Caco-2 (cell line): Measurements from ENCODE around the gene SHE. TPM values are rescaled to one million over a fixed set of nuclear protein-coding genes. Genes with fewer than 3 reads are reported as not detected.

Experiments used
- BruUV-seq: library from RNA; stranded (reverse); fragments of 400-500 nt; replicated peaks from 2 replicates; lab custom pipeline; 2021; lab: Mats Ljungman, UMichigan
- CTCF ChIA-PET: fragments of 300-600 bp; sonication (Branson Sonifier 250); formaldehyde crosslinking; loops from one replicate; lab custom pipeline; 2022; ENCODE audit warnings: antibody characterized with exemption; lab: Charles Lee
- POLR2A ChIA-PET: fragments of 300-600 bp; sonication (Branson Sonifier 250); formaldehyde crosslinking; loops from one replicate; lab custom pipeline; 2022; ENCODE audit warnings: antibody characterized with exemption; lab: Charles Lee
- DNase-seq, 2 experiments: peaks; one replicate each; pipeline versions ENCODE4 v3.0.0 to v3.0.0-alpha.2; 2020 to 2022
- H3K27me3 ChIP-seq: replicated peaks from 2 replicates; pipeline ENCODE4 v1.6.0; 2011; ENCODE audit warnings: low read length; ENCODE audit not compliant: control insufficient read depth, insufficient read depth
- H3K36me3 ChIP-seq: 2 replicates; pipeline ENCODE4 v1.5.1; 2011; ENCODE audit warnings: low read length; ENCODE audit not compliant: control insufficient read depth, insufficient read depth
- H3K4me1 ChIP-seq: fragments of 250-450 bp; sonication (Bioruptor Pico); 2 replicates; pipeline ENCODE4 v1.5.1; 2020; ENCODE audit warnings: mild to moderate bottlenecking
- H3K4me3 ChIP-seq: 2 replicates; pipeline ENCODE4 v1.5.1; 2011; ENCODE audit warnings: low read depth, mild to moderate bottlenecking, control low read depth, low read length
- H3K9me3 ChIP-seq: fragments of 250-450 bp; sonication (Bioruptor Pico); 2 replicates; pipeline ENCODE4 v1.5.1; 2020; ENCODE audit warnings: mild to moderate bottlenecking, moderate library complexity
- H3K27ac Mint-ChIP-seq: one replicate; pipeline ENCODE4 v1.8.0; 2022; ENCODE audit warnings: mixed read lengths; ENCODE audit not compliant: unreplicated experiment
- H3K27me3 Mint-ChIP-seq: one replicate; pipeline ENCODE4 v1.8.0; 2022; ENCODE audit warnings: mixed read lengths; ENCODE audit not compliant: insufficient read depth, unreplicated experiment
- H3K36me3 Mint-ChIP-seq: one replicate; pipeline ENCODE4 v1.8.0; 2022; ENCODE audit warnings: mild to moderate bottlenecking, mixed read lengths; ENCODE audit not compliant: insufficient read depth, unreplicated experiment
- H3K4me1 Mint-ChIP-seq: one replicate; pipeline ENCODE4 v1.8.0; 2022; ENCODE audit warnings: low read depth, mixed read lengths; ENCODE audit not compliant: unreplicated experiment
- H3K4me3 Mint-ChIP-seq: one replicate; pipeline ENCODE4 v1.8.0; 2022; ENCODE audit warnings: mild to moderate bottlenecking, moderate library complexity, mixed read lengths; ENCODE audit not compliant: unreplicated experiment
- H3K9me3 Mint-ChIP-seq: one replicate; pipeline ENCODE4 v1.8.0; 2022; ENCODE audit warnings: mixed read lengths; ENCODE audit not compliant: unreplicated experiment
- CTCF ChIP-seq, 2 experiments: fragments of 200-600 bp in 1 of 2; IDR thresholded peaks; 1 replicate in 1 of 2; 2 replicates in 1 of 2; pipeline versions ENCODE4 v1.5.1 to v1.8.0; 2011 to 2022; ENCODE audit warnings: antibody characterized with exemption in 1 of 2, control low read depth in 1 of 2, inconsistent platforms in 1 of 2, low read depth in 1 of 2, low read length in 1 of 2, mild to moderate bottlenecking in 1 of 2, moderate library complexity in 1 of 2; ENCODE audit not compliant: insufficient read depth in 1 of 2, severe bottlenecking in 1 of 2, unreplicated experiment in 1 of 2
- intact Hi-C: fragments of 100-400 bp; cut with micrococcal nuclease; formaldehyde crosslinking; loops from one replicate; pipeline ENCODE4 v1.10.0; 2022; ENCODE audit not compliant: unreplicated experiment
- total RNA-seq: library from RNA; stranded (reverse); gene quantifications from 2 replicates; pipeline ENCODE4 v1.2.3, GENCODE V29; 2022

The SHE gene
- total RNA-seq, 1 experiment from 2014 or later: not detected

- POLR2A ChIA-PET: no interaction called here
- H3K4me3 ChIP-seq: no peak overlapping the region
- no peaks in the 10 kb centered on the region for H3K9me3 ChIP-seq
- H3K4me3 Mint-ChIP-seq: peak overlapping the region; percentile 49
- H3K36me3 ChIP-seq: no peaks in the 10 kb centered on the region
- no peaks in the 10 kb centered on the region for H3K9me3 Mint-ChIP-seq
- no TSS peak for BruUV-seq
- no peaks in the 10 kb centered on the region for H3K4me1 Mint-ChIP-seq
- no peak overlapping the region for H3K27ac Mint-ChIP-seq
- intact Hi-C loops: no loop called here
- CTCF ChIA-PET: no interaction called here
- TF ChIP-seq CTCF (IDR thresholded peaks at IDR 0.05; ENCODE audit: insufficient read depth in 1 of 2, low read depth in 1 of 2, low read length in 1 of 2, severe bottlenecking in 1 of 2, unreplicated experiment in 1 of 2): no peak
- no peak for DNase-seq
- H3K36me3 Mint-ChIP-seq: no peaks in the 10 kb centered on the region
- peaks cover 25% of the 10 kb centered on the region for H3K27me3 Mint-ChIP-seq
- 0 out of 2 replicates have a peak, but pooled peaks cover 7% of the 10 kb centered on the region for H3K4me1 ChIP-seq
- peaks cover 4% of the 10 kb centered on the region; the same call in 1 of the 2 replicates for H3K27me3 ChIP-seq
These were observed 1.7 kb upstream of the SHE start for GRCh38 chr1:154503898-154504297.

GRCh38 chr1:154502744-154503115 lies 518 bp upstream of the SHE start:
- no peak overlapping the region for H3K4me3 Mint-ChIP-seq
- intact Hi-C loops: no loop called here
- H3K9me3 ChIP-seq: peaks cover 3% of the 10 kb centered on the region; the same call in 1 of the 2 replicates
- H3K36me3 Mint-ChIP-seq: no peaks in the 10 kb centered on the region
- peaks cover 26% of the 10 kb centered on the region for H3K27me3 Mint-ChIP-seq
- peaks cover 4% of the 10 kb centered on the region; the same call in 1 of the 2 replicates for H3K27me3 ChIP-seq
- H3K4me3 ChIP-seq: no peak overlapping the region
- BruUV-seq: no TSS peak
- H3K27ac Mint-ChIP-seq: no peak overlapping the region
- no peak for TF ChIP-seq CTCF (IDR thresholded peaks at IDR 0.05; ENCODE audit: insufficient read depth in 1 of 2, low read depth in 1 of 2, low read length in 1 of 2, severe bottlenecking in 1 of 2, unreplicated experiment in 1 of 2)
- H3K36me3 ChIP-seq: no peaks in the 10 kb centered on the region
- 0 out of 2 replicates have a peak, but pooled peaks cover 7% of the 10 kb centered on the region for H3K4me1 ChIP-seq
- DNase-seq: no peak
- no peaks in the 10 kb centered on the region for H3K4me1 Mint-ChIP-seq
- no peaks in the 10 kb centered on the region for H3K9me3 Mint-ChIP-seq
- CTCF ChIA-PET: interaction anchor here (0.8 kb wide), 1 partner anchor 22 kb away, joined by 3 read pairs; no protein-coding TSS in a partner anchor
- POLR2A ChIA-PET: no interaction called here

GRCh38 chr1:154501423-154502065 lies 668 bp downstream of the SHE start:
- Mint-ChIP-seq H3K9me3 (no peaks in the 10 kb centered on the region), H3K27me3 (peaks cover 22% of the 10 kb centered on the region), H3K4me1 (peaks cover 7% of the 10 kb centered on the region), H3K4me3 (peak overlapping the region; percentile 72), H3K36me3 (peaks cover 6% of the 10 kb centered on the region), H3K27ac (no peak overlapping the region)
- Histone ChIP-seq H3K27me3 (peaks cover 4% of the 10 kb centered on the region; the same call in 1 of the 2 replicates), H3K4me1 (0 out of 2 replicates have a peak, but pooled peaks cover 13% of the 10 kb centered on the region), H3K9me3 (peaks cover 3% of the 10 kb centered on the region; the same call in 1 of the 2 replicates), H3K36me3 (no peaks in the 10 kb centered on the region), H3K4me3 (peak overlapping the region; percentile 34)
- intact Hi-C loops: no loop called here
- POLR2A ChIA-PET: no interaction called here
- no TSS peak for BruUV-seq
- CTCF ChIA-PET: interaction anchor here (0.5 kb wide), 1 partner anchor 589 kb away, joined by 5 read pairs; no protein-coding TSS in a partner anchor
- DNase-seq: peak in 1 of 2 experiments; percentile 31
- TF ChIP-seq CTCF (IDR thresholded peaks at IDR 0.05; ENCODE audit: insufficient read depth in 1 of 2, low read depth in 1 of 2, low read length in 1 of 2, severe bottlenecking in 1 of 2, unreplicated experiment in 1 of 2): no peak
